Endothelial cell of umbilical vein (primary cell): ENCODE results near the gene NPC1L1.

Experiments used
- CTCF ChIP-seq, 2 donors: IDR thresholded peaks; 1 replicate in 1 of 2; 2 replicates in 1 of 2; pipeline ENCODE4 v1.5.1; 2011; ENCODE audit warnings: low read length in 2 of 2, mild to moderate bottlenecking in 2 of 2, moderate library complexity in 2 of 2, control low read depth in 1 of 2, inconsistent platforms in 1 of 2, low read depth in 1 of 2; ENCODE audit not compliant: insufficient read depth in 1 of 2; ENCODE audit errors: extremely low read depth in 1 of 2
- MAX ChIP-seq: IDR thresholded peaks from 2 replicates; pipeline ENCODE4 v1.6.1; 2011; ENCODE audit not compliant: insufficient read depth, insufficient read length
- POLR2A ChIP-seq: IDR thresholded peaks from 2 replicates; pipeline ENCODE4 v1.6.1; 2012; ENCODE audit warnings: low read depth, mild to moderate bottlenecking, control low read depth, low read length

GRCh38 chr7:44538093-44538797 is 2.9 kb downstream of the NPC1L1 start:
- TF ChIP-seq CTCF (IDR thresholded peaks at IDR 0.05; ENCODE audit: extremely low read depth in 1 of 2, insufficient read depth in 1 of 2, low read depth in 1 of 2, low read length in 2 of 2) (no peak), POLR2A (no peak), MAX (no peak)
